ENCODE data around the gene NONO. TPM values are rescaled to one million over a fixed set of nuclear protein-coding genes. Genes with fewer than 3 reads are reported as not detected.
"Not testable (repeated sequence)": the region's sequence is repeated elsewhere in the genome, so short reads cannot be mapped to it uniquely, and the experiment has no call there.

Gene NONO
- total RNA-seq, 1 experiment from 2014 or later, result 705 TPM

DNA sequence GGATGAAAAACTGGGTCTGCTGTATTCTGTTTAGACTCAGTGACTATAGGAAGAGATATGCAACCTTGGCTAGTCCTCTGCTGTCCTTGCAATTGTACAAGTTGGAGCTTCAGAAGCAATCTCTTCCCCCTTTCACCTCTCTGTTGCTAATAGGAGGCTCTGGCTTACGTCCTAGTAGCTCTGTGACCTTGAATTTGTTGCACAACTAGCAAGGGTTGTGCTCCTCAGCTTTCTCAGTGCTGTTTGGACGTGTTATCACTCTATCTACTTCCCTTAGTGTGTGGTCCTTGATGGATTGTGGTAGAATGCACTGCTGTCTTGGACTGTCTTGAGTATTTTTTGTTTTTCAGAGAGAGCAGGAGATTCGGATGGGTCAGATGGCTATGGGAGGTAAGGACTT, 14.7 kb downstream of the NONO start:
- TF ChIP-seq EZH2 (IDR thresholded peaks at IDR 0.05; ENCODE audit: borderline replicate concordance, low read depth, low read length, poor library complexity, severe bottlenecking), result no peak
- no peak for TF ChIP-seq CTCF (conservative IDR thresholded peaks at IDR 0.05; ENCODE audit: low read depth, low read length)
- Histone ChIP-seq H3K4me3 (ENCODE audit: low read depth, low read length, poor library complexity, severe bottlenecking) (no peak overlapping the region), H3K36me3 (ENCODE audit: insufficient read depth, low read length, poor library complexity, severe bottlenecking) (peaks cover 66% of the 10 kb centered on the region), H3K9me3 (ENCODE audit: low read depth, low read length, poor library complexity, severe bottlenecking) (no peaks in the 10 kb centered on the region), H3K27me3 (replicated peaks; ENCODE audit: insufficient read depth, low read depth, low read length, poor library complexity) (no peaks in the 10 kb centered on the region), H3K27ac (ENCODE audit: low read depth, low read length, poor library complexity, severe bottlenecking) (no peak overlapping the region), H3K4me1 (ENCODE audit: insufficient read depth, low read length, poor library complexity, severe bottlenecking) (no peaks in the 10 kb centered on the region)
- ChIA-PET CTCF (no interaction called here), POLR2A (ENCODE audit: low non-redundant PET) (no interaction called here)
- intact Hi-C loops (cut with micrococcal nuclease; ENCODE audit: unreplicated experiment), result no loop called here
- no peak for DNase-seq (ENCODE audit: low spot score)
- no TSS peak for BruUV-seq (replicated peaks)

GRCh38 chrX:71300064-71300463, 16.6 kb downstream of the NONO start:
- H3K27me3 ChIP-seq (replicated peaks; ENCODE audit: insufficient read depth, low read depth, low read length, poor library complexity); BruUV-seq (replicated peaks); DNase-seq (ENCODE audit: low spot score); POLR2A ChIA-PET (ENCODE audit: low non-redundant PET); intact Hi-C loops (cut with micrococcal nuclease; ENCODE audit: unreplicated experiment); H3K4me1 ChIP-seq (ENCODE audit: insufficient read depth, low read length, poor library complexity, severe bottlenecking); H3K27ac ChIP-seq (ENCODE audit: low read depth, low read length, poor library complexity, severe bottlenecking); CTCF ChIA-PET; H3K4me3 ChIP-seq (ENCODE audit: low read depth, low read length, poor library complexity, severe bottlenecking); H3K9me3 ChIP-seq (ENCODE audit: low read depth, low read length, poor library complexity, severe bottlenecking): not testable (repeated sequence)
- peaks cover 56% of the 10 kb centered on the region for H3K36me3 ChIP-seq (ENCODE audit: insufficient read depth, low read length, poor library complexity, severe bottlenecking)

DNA sequence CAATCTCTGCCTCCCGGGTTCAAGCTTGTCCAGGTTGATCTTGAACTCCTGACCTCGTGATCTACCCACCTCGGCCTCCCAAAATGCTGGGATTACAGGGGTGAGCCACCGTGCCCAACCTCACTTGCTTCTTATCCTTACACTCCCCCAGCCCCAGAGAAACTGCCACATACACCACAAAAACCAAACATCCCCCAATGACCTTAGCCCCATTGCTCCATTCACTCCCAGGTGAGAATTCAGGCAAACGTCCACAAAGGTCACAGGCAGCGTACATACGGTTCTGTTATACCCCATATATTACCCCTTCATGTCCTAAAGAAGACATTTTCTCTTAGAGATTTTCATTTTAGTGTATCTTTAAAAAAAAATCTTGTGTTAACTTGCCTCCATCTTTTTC, 17.1 kb downstream of the NONO start:
- TSS peak; percentile 93 for BruUV-seq (replicated peaks)
- POLR2A ChIA-PET (ENCODE audit: low non-redundant PET); H3K4me1 ChIP-seq (ENCODE audit: insufficient read depth, low read length, poor library complexity, severe bottlenecking); DNase-seq (ENCODE audit: low spot score); H3K9me3 ChIP-seq (ENCODE audit: low read depth, low read length, poor library complexity, severe bottlenecking); H3K27me3 ChIP-seq (replicated peaks; ENCODE audit: insufficient read depth, low read depth, low read length, poor library complexity); H3K4me3 ChIP-seq (ENCODE audit: low read depth, low read length, poor library complexity, severe bottlenecking); intact Hi-C loops (cut with micrococcal nuclease; ENCODE audit: unreplicated experiment); CTCF ChIA-PET; H3K27ac ChIP-seq (ENCODE audit: low read depth, low read length, poor library complexity, severe bottlenecking): not testable (repeated sequence)
- peaks cover 54% of the 10 kb centered on the region for H3K36me3 ChIP-seq (ENCODE audit: insufficient read depth, low read length, poor library complexity, severe bottlenecking)

- no peak for TF ChIP-seq EZH2 (IDR thresholded peaks at IDR 0.05; ENCODE audit: borderline replicate concordance, low read depth, low read length, poor library complexity, severe bottlenecking)
- Histone ChIP-seq H3K4me3 (ENCODE audit: low read depth, low read length, poor library complexity, severe bottlenecking) (no peak within 1 kb of the TSS), H3K9me3 (ENCODE audit: low read depth, low read length, poor library complexity, severe bottlenecking) (no peaks in the 10 kb centered on the region), H3K27me3 (replicated peaks; ENCODE audit: insufficient read depth, low read depth, low read length, poor library complexity) (no peaks in the 10 kb centered on the region), H3K27ac (ENCODE audit: low read depth, low read length, poor library complexity, severe bottlenecking) (no peak within 1 kb of the TSS), H3K36me3 (ENCODE audit: insufficient read depth, low read length, poor library complexity, severe bottlenecking) (peaks cover 46% of the 10 kb centered on the region), H3K4me1 (ENCODE audit: insufficient read depth, low read length, poor library complexity, severe bottlenecking) (no peaks in the 10 kb centered on the region)
- ChIA-PET POLR2A (ENCODE audit: low non-redundant PET) (no interaction called here), CTCF (no interaction called here)
- no TSS peak for BruUV-seq (replicated peaks)
- intact Hi-C loops (cut with micrococcal nuclease; ENCODE audit: unreplicated experiment), result no loop called here
- no peak for DNase-seq (ENCODE audit: low spot score)
Observed at GRCh38 chrX:71301195-71301924, 17.9 kb downstream of the NONO start, which contains the start of gene ITGB1BP2. TSS of gene ITGB1BP2 (plus strand) at chrX:71301750. CDS start at chrX:71301807, 57 bp downstream.

Measured in A673 (cell line).